Liver (tissue), 3 donors: ENCODE measurements around the gene UBE2D1.
A peak's percentile ranks its signal among the peaks of the same experiment; 100 is the strongest.

Source experiments
- CTCF ChIP-seq: fragments of 150-350 bp; IDR thresholded peaks from 2 replicates; pipeline ENCODE4 v1.5.1; 2017; ENCODE audit warnings: improper control_type of control experiment, low read depth, low read length; ENCODE audit not compliant: missing input control
- EGR1 ChIP-seq, 2 donors: IDR thresholded peaks; 2 replicates each; pipeline ENCODE4 v1.6.1; 2016 to 2018; ENCODE audit warnings: antibody characterized with exemption in 2 of 2, low read depth in 2 of 2
- GABPA ChIP-seq, 2 donors: IDR thresholded peaks in 1 of 2; conservative IDR thresholded peaks in 1 of 2; 2 replicates each; pipeline ENCODE4 v1.6.1; 2016; ENCODE audit warnings: antibody characterized with exemption in 2 of 2, mild to moderate bottlenecking in 1 of 2, moderate library complexity in 1 of 2
- JUND ChIP-seq, 2 donors: IDR thresholded peaks; 2 replicates each; pipeline ENCODE4 v1.6.1; 2016; ENCODE audit warnings: antibody characterized with exemption in 2 of 2
- MAX ChIP-seq: IDR thresholded peaks from 2 replicates; pipeline ENCODE4 v1.6.1; 2016; ENCODE audit warnings: antibody characterized with exemption
- NR2F2 ChIP-seq: IDR thresholded peaks from 2 replicates; pipeline ENCODE4 v1.6.1; 2016; ENCODE audit warnings: antibody characterized with exemption
- RAD21 ChIP-seq, 2 donors: IDR thresholded peaks; 2 replicates each; pipeline ENCODE4 v1.6.1; 2016; ENCODE audit warnings: antibody characterized with exemption in 2 of 2, mild to moderate bottlenecking in 2 of 2
- TAF1 ChIP-seq: conservative IDR thresholded peaks from 2 replicates; pipeline ENCODE4 v1.6.1; 2016; ENCODE audit warnings: antibody characterized with exemption, mild to moderate bottlenecking
- YY1 ChIP-seq: IDR thresholded peaks from 2 replicates; pipeline ENCODE4 v1.6.1; 2016; ENCODE audit warnings: antibody characterized with exemption, mild to moderate bottlenecking
- donor health status: healthy.
- donor health status: healthy.

GRCh38 chr10:58393317-58393716, 58.5 kb downstream of the UBE2D1 start:
- TF ChIP-seq JUND (IDR thresholded peaks at IDR 0.05) (no peak), CTCF (peak; percentile 6), GABPA (IDR thresholded peaks at IDR 0.05 in 1 of 2, conservative IDR thresholded peaks at IDR 0.05 in 1 of 2) (no peak), MAX (no peak), TAF1 (no peak), NR2F2 (no peak), YY1 (no peak), RAD21 (IDR thresholded peaks at IDR 0.05) (peak; percentile 24 to 44), EGR1 (IDR thresholded peaks at IDR 0.05; ENCODE audit: low read depth in 2 of 2) (no peak)
